A673 (cell line): ENCODE data around the gene DOCK4. TPM values are rescaled to one million over a fixed set of nuclear protein-coding genes. Genes with fewer than 3 reads are reported as not detected.

Experiments used
- BruUV-seq: library from RNA; stranded (reverse); fragments of 400-500 nt; replicated peaks from 2 replicates; lab custom pipeline; 2021; lab: Mats Ljungman, UMichigan
- CTCF ChIA-PET: fragments of 300-600 bp; sonication (Branson Sonifier 250); formaldehyde crosslinking; loops from one replicate; lab custom pipeline; 2022; ENCODE audit warnings: antibody characterized with exemption; lab: Charles Lee
- POLR2A ChIA-PET: fragments of 300-600 bp; sonication (Branson Sonifier 250); formaldehyde crosslinking; loops from one replicate; lab custom pipeline; 2022; ENCODE audit warnings: antibody characterized with exemption; ENCODE audit not compliant: low non-redundant PET; lab: Charles Lee
- DNase-seq: peaks from one replicate; pipeline ENCODE4 v3.0.0-alpha.2; 2015; ENCODE audit warnings: low spot score
- H3K27ac ChIP-seq: fragments of 200-600 bp; sonication (generic); 2 replicates; pipeline ENCODE4 v1.5.1; 2016; ENCODE audit warnings: mixed run types, low read depth, mild to moderate bottlenecking, mixed read lengths, antibody characterized with exemption, low read length; ENCODE audit not compliant: poor library complexity, severe bottlenecking
- H3K27me3 ChIP-seq: fragments of 200-600 bp; sonication (generic); replicated peaks from 2 replicates; pipeline ENCODE4 v1.6.1; 2017; ENCODE audit warnings: mixed run types, low read depth, mild to moderate bottlenecking, mixed read lengths, antibody characterized with exemption, low read length; ENCODE audit not compliant: insufficient read depth, poor library complexity
- H3K36me3 ChIP-seq: fragments of 200-600 bp; sonication (generic); 2 replicates; pipeline ENCODE4 v1.6.1; 2016; ENCODE audit warnings: mixed run types, mild to moderate bottlenecking, mixed read lengths, antibody characterized with exemption, low read length; ENCODE audit not compliant: insufficient read depth, poor library complexity, severe bottlenecking
- H3K4me1 ChIP-seq: fragments of 200-600 bp; sonication (generic); 2 replicates; pipeline ENCODE4 v1.6.1; 2017; ENCODE audit warnings: mixed run types, mild to moderate bottlenecking, mixed read lengths, antibody characterized with exemption, low read length; ENCODE audit not compliant: insufficient read depth, poor library complexity, severe bottlenecking
- H3K4me3 ChIP-seq: fragments of 200-600 bp; sonication (generic); 2 replicates; pipeline ENCODE4 v1.5.1; 2016; ENCODE audit warnings: low read depth, mixed run types, mild to moderate bottlenecking, mixed read lengths, low read length; ENCODE audit not compliant: poor library complexity, severe bottlenecking
- H3K9me3 ChIP-seq: fragments of 200-600 bp; sonication (generic); 2 replicates; pipeline ENCODE4 v1.6.1; 2016; ENCODE audit warnings: mixed run types, low read depth, mild to moderate bottlenecking, mixed read lengths, antibody characterized with exemption, low read length; ENCODE audit not compliant: poor library complexity, severe bottlenecking
- CTCF ChIP-seq: fragments of 300-800, 200-600 bp; sonication (generic); conservative IDR thresholded peaks from 2 replicates; pipeline ENCODE4 v1.5.1; 2017; ENCODE audit warnings: low read depth, mild to moderate bottlenecking, antibody characterized with exemption, low read length, moderate library complexity, mixed read lengths
- EZH2 ChIP-seq: fragments of 200-600 bp; sonication (generic); IDR thresholded peaks from 2 replicates; pipeline ENCODE4 v1.6.1; 2017; ENCODE audit warnings: borderline replicate concordance, low read depth, mild to moderate bottlenecking, mixed read lengths, antibody characterized with exemption, low read length; ENCODE audit not compliant: poor library complexity, severe bottlenecking
- intact Hi-C: fragments of 100-400 bp; cut with micrococcal nuclease; formaldehyde crosslinking; loops from one replicate; pipeline ENCODE4 v1.10.0; 2022; ENCODE audit not compliant: unreplicated experiment
- total RNA-seq: library from RNA; stranded (reverse); gene quantifications from 2 replicates; pipeline ENCODE4 v1.2.3, GENCODE V29; 2021

Gene DOCK4
- total RNA-seq, 1 experiment from 2014 or later = 28.5 TPM

GRCh38 chr7:111747718-111748117, 458.5 kb downstream of the DOCK4 start:
- no peaks in the 10 kb centered on the region for H3K4me1 ChIP-seq
- no peaks in the 10 kb centered on the region for H3K36me3 ChIP-seq
- ChIA-PET CTCF (no interaction called here), POLR2A (no interaction called here)
- no TSS peak for BruUV-seq
- no peak overlapping the region for H3K4me3 ChIP-seq
- H3K27me3 ChIP-seq = no peaks in the 10 kb centered on the region
- no peak overlapping the region for H3K27ac ChIP-seq
- no peak for TF ChIP-seq CTCF
- no peak for TF ChIP-seq EZH2
- DNase-seq = no peak
- intact Hi-C loops = loop anchor here (10.0 kb wide), 1 partner anchor 1147 kb away; no protein-coding TSS in a partner anchor
- no peaks in the 10 kb centered on the region for H3K9me3 ChIP-seq

GRCh38 chr7:111746950-111747349, 459.2 kb downstream of the DOCK4 start:
- no peak overlapping the region for H3K4me3 ChIP-seq
- CTCF ChIA-PET = no interaction called here
- no peaks in the 10 kb centered on the region for H3K27me3 ChIP-seq
- intact Hi-C loops = loop anchor here (10.0 kb wide), 1 partner anchor 1148 kb away; no protein-coding TSS in a partner anchor
- TF ChIP-seq EZH2 = no peak
- no peak for TF ChIP-seq CTCF
- no peak overlapping the region for H3K27ac ChIP-seq
- DNase-seq = no peak
- no peaks in the 10 kb centered on the region for H3K4me1 ChIP-seq
- no peaks in the 10 kb centered on the region for H3K9me3 ChIP-seq
- BruUV-seq = no TSS peak
- H3K36me3 ChIP-seq = no peaks in the 10 kb centered on the region
- POLR2A ChIA-PET = no interaction called here

GRCh38 chr7:111744501-111745155, 461.6 kb downstream of the DOCK4 start:
- Histone ChIP-seq H3K27me3 (no peaks in the 10 kb centered on the region), H3K9me3 (no peaks in the 10 kb centered on the region), H3K27ac (no peak overlapping the region), H3K4me3 (no peak overlapping the region), H3K36me3 (no peaks in the 10 kb centered on the region), H3K4me1 (no peaks in the 10 kb centered on the region)
- no TSS peak for BruUV-seq
- intact Hi-C loops = loop anchor here (2.0 to 10.0 kb wide), 3 partner anchors 666 to 1150 kb away; no protein-coding TSS in a partner anchor
- TF ChIP-seq CTCF = no peak
- CTCF ChIA-PET = no interaction called here
- POLR2A ChIA-PET = no interaction called here
- peak; percentile 51 for DNase-seq
